Stomach smooth muscle (tissue), 2 donors: Measurements from ENCODE around the gene INPP5A.

ENCODE experiments used
- H3K27ac ChIP-seq: one replicate; pipeline ENCODE4 v1.7.0; 2013; ENCODE audit warnings: mild to moderate bottlenecking, low read length, inconsistent platforms
- H3K27me3 ChIP-seq, 2 donors: one replicate each; pipeline ENCODE4 v1.7.0; 2013; ENCODE audit warnings: low read length in 2 of 2; ENCODE audit not compliant: insufficient read depth in 2 of 2, control insufficient read depth in 1 of 2
- H3K36me3 ChIP-seq, 2 donors: one replicate each; pipeline ENCODE4 v1.7.0; 2013; ENCODE audit warnings: low read length in 2 of 2; ENCODE audit not compliant: control insufficient read depth in 2 of 2, insufficient read depth in 2 of 2
- H3K4me1 ChIP-seq: one replicate; pipeline ENCODE4 v1.7.0; 2013; ENCODE audit warnings: low read length; ENCODE audit not compliant: control insufficient read depth, insufficient read depth
- H3K4me3 ChIP-seq, 2 donors: one replicate each; pipeline ENCODE4 v1.7.0; 2013; ENCODE audit warnings: low read length in 2 of 2
- H3K9ac ChIP-seq, 2 donors: one replicate each; pipeline ENCODE4 v1.7.0; 2013; ENCODE audit warnings: low read length in 2 of 2, mild to moderate bottlenecking in 1 of 2
- H3K9me3 ChIP-seq, 2 donors: one replicate each; pipeline ENCODE4 v1.7.0; 2013; ENCODE audit warnings: low read length in 2 of 2; ENCODE audit not compliant: control insufficient read depth in 2 of 2
- donor health status: healthy.
- donor health status: Pancreatic carcinoma.

Gene INPP5A

DNA sequence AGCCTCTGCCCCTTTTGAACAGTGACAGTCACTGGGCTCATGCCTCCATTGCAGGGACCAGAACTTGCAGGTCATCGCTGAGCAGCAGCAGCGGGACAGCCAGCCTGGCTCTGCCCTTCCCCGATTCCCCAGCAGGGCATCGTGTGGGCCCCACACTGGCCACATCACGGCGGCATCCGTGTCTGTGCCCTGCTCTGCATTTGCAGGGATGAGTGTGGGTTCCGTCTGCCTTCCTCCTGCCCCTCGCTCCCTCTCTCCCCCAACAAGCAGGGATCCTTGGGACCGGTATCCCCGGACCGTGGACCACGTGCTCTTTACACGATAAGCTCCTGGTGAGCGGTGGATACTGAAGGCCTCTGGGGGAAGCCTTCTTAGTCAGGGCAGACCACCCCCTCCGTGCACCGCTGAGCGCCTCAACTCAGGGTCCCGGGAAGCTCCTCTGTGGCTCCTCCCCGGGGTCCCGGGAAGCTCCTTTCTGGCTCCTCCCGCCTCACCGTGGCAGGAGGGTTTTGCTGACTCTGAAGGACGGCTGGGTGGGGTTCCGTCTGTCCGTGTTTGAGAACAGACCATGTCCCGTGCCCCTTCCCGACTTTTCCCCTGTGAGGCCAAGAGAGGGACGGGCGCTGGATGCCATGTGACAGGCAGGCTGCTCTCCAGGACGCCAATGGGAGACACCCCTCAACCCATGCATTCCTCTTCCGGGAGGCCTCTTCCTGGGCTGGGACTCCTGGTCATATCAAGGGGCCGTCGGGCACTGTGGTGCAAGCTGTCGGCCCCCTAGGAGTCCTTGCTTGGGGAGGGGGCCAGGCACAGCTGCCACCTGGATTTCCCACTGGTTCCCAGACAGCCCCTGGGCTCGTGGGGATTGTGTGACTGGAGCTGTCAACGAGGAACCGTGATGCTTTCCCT, 271.9 kb downstream of the INPP5A start:
- Histone ChIP-seq H3K4me1 (no peaks in the 10 kb centered on the region), H3K27ac (no peak overlapping the region), H3K4me3 (no peak overlapping the region), H3K9ac (no peak overlapping the region), H3K9me3 (no peaks in the 10 kb centered on the region), H3K36me3 (no peaks in the 10 kb centered on the region), H3K27me3 (peaks cover 6 to 7% of the 10 kb centered on the region in 2 donors)

DNA sequence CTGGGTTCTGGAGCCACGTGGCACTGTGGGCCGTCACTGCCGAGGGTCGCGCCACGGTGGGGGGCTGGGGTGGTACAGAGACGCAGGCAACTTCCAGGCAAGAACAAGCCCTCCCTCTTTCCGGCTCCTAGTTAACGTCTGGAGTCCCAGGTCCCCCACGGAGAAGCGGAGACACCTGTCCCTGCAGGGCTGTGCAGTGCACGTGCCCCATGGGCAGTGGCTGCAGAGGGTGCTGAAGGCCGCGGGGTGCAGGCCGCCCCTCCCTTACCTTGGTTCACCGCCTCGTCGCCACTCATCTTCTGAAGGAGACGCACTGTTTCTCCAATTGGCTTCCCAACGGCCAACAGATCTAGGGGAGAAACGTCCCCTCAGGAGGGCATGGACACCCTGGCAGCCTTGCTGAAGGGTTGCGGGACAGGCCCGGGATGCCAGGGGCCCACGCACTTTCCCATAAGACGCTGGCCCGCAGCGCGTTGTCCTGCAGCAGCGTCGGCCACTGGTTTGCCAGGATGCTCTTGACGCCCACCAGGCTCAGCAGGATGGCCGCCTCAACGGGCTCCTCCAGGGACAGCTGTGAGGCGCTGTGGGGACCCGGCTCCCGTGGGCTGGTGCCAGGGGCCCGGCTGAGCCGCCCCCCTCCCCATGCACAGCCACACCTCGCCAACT, 272.7 kb downstream of the INPP5A start:
- Histone ChIP-seq H3K27ac (no peak overlapping the region), H3K36me3 (no peaks in the 10 kb centered on the region), H3K4me1 (no peaks in the 10 kb centered on the region), H3K9ac (no peak overlapping the region), H3K4me3 (no peak overlapping the region), H3K9me3 (no peaks in the 10 kb centered on the region), H3K27me3 (peaks cover 6 to 7% of the 10 kb centered on the region in 2 donors)

DNA sequence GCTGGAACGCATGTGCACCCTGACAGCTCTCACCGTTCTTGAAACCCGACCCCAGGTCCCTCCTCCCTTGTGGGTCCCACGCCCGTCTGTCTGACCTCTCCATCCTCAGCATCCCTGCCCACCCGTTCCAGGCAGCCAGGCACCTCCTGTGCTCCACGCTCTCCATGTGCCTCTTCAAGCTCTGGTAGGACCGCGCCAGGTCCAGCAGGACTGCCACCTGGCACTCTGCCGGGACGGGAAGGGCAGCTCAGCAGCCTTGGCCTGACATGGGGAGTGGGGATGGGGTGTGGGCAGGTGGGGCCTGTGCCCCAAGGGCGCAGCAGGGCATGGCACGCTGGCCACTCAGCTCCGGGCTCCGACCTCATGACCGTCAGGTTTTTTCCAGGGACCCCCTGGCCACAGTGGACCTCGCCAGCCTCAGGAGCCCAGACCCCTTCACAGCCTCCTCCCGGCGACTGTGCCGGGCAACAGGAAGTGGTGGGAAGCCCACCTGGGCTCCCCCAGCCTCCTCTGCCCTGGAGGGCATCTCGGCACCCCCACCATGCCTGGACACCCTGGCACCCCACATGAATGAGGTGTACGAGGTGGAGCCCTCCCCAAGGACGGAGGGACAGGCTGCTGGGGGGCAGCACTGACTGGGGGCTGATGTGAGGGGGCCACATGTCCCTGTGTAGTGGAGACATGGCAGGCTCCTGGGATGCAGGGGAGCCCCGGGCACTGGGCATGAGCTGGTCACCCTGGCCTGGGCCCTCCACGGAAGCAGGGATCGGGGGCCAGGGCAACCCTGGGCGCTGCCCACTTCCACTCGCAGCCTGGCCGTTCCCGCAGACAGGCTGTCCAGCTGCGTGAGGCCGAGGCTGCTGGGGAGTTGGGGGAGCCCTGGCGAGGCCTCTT, 273.5 kb downstream of the INPP5A start:
- no peak overlapping the region for H3K9ac ChIP-seq
- H3K4me1 ChIP-seq = no peaks in the 10 kb centered on the region
- no peaks in the 10 kb centered on the region for H3K36me3 ChIP-seq
- no peaks in the 10 kb centered on the region for H3K9me3 ChIP-seq
- no peak overlapping the region for H3K4me3 ChIP-seq
- peaks cover 6 to 7% of the 10 kb centered on the region in 2 donors for H3K27me3 ChIP-seq
- no peak overlapping the region for H3K27ac ChIP-seq

DNA sequence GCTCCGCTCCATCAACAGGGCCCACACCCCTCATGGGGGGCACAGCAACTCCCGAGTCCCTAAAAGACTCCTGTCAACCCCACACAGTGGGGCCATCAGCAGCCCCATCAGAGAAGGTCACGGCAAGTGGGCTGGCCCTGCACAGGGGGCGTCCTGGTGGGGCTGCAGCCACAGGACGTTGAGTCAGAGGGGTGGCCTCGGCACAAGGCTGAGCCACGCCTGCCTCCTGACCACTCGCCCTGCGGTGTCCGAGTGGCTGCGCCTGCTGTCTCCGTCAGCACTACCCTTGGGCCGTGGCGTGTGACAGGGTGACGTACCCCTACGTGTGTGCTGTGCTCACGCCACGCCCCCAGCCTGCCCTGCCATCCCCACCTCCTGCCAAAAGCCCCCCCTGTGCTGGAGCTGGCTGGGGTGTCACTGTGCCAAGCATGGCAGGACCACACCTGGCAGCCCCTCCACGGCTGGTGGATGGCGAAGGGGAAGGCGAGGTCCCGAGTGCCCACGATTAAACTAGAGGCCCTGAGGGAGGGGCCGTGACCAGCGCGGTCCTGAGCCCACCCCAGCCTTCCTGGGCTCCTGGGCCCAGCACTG, 274.4 kb downstream of the INPP5A start:
- Histone ChIP-seq H3K9ac (no peak overlapping the region), H3K27me3 (peaks cover 8 to 12% of the 10 kb centered on the region in 2 donors), H3K9me3 (no peaks in the 10 kb centered on the region), H3K27ac (no peak overlapping the region), H3K4me3 (no peak overlapping the region), H3K4me1 (no peaks in the 10 kb centered on the region), H3K36me3 (no peaks in the 10 kb centered on the region)

DNA sequence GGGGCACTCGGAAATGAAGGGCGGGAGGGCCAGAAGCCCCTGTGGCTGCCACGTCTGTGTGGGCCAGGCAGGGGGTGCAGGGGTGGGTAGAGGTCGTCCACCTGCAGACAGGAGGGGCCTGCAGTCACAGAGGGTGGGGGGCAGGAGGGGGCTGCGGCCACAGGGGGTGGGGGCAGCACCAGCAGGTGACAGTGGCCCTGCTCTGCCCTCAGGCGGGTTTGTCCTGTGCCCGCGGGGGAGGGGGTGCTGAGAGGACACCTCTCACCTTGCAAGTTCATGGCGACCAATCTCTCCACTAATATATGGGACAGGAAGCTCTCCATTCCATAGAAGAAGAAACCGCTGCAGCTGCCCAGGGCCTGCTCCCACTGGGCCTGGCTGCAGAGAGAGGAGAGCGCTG, 274.9 kb downstream of the INPP5A start:
- no peaks in the 10 kb centered on the region for H3K9me3 ChIP-seq
- H3K27me3 ChIP-seq = peaks cover 8 to 13% of the 10 kb centered on the region in 2 donors
- H3K4me3 ChIP-seq = no peak overlapping the region
- H3K4me1 ChIP-seq = no peaks in the 10 kb centered on the region
- no peak overlapping the region for H3K27ac ChIP-seq
- H3K9ac ChIP-seq = no peak overlapping the region
- H3K36me3 ChIP-seq = no peaks in the 10 kb centered on the region

DNA sequence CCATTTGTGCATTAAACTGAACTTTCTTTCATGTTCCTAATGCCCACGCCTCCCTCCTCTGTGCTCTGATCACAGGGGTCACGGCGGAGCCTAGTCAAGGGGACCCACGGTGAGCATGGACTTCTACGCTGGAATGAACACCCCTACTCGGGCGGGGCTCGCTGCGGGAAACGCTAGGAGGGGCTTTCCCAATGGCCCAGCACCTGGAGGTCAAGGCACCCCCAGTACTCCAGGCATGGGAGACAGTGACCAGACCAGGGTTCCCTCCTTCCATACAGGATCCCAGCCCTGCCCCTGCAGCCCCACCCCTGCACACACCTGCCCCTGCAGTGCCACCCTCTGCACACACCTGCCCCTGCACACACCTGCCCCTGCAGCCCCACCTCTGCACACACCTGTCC, 275.4 kb downstream of the INPP5A start:
- H3K9ac ChIP-seq = no peak overlapping the region
- H3K9me3 ChIP-seq = no peaks in the 10 kb centered on the region
- no peak overlapping the region for H3K4me3 ChIP-seq
- H3K36me3 ChIP-seq = no peaks in the 10 kb centered on the region
- H3K4me1 ChIP-seq = no peaks in the 10 kb centered on the region
- no peak overlapping the region for H3K27ac ChIP-seq
- peaks cover 12 to 13% of the 10 kb centered on the region in 2 donors for H3K27me3 ChIP-seq

DNA sequence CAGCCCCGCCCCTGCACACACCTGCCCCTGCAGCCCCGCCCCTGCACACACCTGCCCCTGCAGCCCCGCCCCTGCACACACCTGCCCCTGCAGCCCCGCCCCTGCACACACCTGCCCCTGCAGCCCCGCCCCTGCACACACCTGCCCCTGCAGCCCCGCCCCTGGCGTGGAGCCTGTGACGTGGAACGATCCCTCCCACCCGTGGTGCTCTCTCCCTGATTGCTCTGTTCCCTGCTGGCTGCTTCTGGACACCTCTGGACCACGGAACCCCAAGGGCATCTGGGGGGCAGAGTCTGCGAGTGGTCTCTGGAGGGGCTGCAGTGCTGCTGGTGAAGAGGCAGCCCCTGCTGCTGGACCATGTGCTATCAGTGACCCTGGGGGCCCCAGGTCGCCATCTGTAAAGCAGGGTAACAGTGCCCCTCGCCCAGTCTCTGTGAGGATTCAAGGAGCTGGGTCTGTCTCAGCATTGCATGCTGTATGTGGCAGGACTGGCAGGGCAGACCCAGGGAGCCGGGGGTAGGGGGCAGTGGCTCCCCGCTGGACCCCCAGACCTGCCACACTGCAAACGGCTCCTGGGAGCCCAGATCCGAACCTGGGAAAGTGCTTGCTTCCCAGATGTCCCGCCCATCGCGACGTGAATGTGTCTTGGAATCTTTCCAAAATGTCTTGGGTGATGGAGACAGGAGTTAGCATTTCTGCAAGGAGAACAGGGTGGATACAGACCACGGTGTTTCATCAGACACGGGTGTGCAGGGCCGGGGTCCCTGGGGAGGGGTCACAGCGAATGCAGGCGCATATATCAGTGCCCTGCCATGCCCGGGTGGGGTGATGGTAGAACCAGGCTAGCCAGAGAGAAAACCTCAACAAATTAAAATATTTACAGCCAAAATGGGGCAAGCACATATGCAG, 276.2 kb downstream of the INPP5A start:
- H3K9me3 ChIP-seq = no peaks in the 10 kb centered on the region
- no peak overlapping the region for H3K27ac ChIP-seq
- no peak overlapping the region for H3K4me3 ChIP-seq
- H3K36me3 ChIP-seq = no peaks in the 10 kb centered on the region
- H3K27me3 ChIP-seq = peaks cover 13 to 14% of the 10 kb centered on the region in 2 donors
- H3K9ac ChIP-seq = no peak overlapping the region
- no peaks in the 10 kb centered on the region for H3K4me1 ChIP-seq

DNA sequence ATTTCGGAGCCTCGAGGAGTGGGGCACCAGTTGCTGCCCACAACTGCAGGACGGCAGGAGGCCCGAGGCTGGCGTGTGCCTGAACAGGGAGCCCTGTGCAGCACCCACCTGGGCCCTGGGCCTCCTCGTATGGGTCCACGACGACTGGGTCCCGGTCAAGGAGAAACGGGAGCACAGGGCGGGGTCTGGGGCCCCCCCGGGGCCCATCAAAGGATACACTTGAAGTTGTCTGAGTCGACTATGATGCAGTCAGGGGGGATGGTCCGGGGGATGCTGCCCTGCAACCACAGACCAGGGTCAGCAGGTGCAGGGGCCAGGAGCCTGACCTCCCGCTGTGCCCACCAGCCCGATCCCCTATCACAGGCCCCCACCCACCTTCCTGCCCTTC, 276.9 kb downstream of the INPP5A start:
- Histone ChIP-seq H3K36me3 (no peaks in the 10 kb centered on the region), H3K4me1 (no peaks in the 10 kb centered on the region), H3K9ac (no peak overlapping the region), H3K9me3 (peaks cover 0 to 1% of the 10 kb centered on the region in 2 donors), H3K27me3 (peaks cover 14 to 15% of the 10 kb centered on the region in 2 donors), H3K4me3 (no peak overlapping the region), H3K27ac (no peak overlapping the region)

DNA sequence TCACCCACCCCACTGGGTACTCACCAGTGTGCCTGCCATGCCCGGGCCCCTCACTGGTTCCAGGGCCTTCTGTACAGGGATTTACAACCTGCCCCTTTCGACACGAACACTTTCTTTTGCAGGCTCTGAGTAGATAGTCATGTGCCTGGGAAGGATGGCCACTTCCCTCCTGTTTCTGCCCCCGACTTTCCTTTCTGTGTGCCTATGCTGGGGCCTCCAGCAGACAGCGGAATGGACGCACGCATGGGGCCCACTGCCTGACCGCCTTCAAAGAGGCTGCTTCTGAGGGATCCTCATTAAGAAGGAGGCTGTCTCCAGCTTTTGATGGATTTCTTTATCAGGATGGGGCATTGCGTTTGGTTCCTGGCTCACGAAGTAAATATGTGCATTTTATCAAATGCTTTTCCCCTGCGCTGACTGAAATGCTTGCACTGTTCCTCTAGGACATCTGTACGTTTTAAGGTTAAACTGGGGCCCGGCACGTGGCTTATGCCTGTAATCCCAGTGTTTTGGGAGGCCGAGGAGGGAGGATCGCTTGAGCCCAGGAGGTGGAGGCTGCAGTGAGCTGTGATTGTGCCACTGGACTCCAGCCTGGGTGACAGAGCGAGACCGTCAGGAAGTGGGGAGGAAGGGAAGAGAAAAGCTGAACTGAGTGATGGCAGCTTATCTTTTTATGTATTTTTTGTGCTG, 277.7 kb downstream of the INPP5A start:
- Histone ChIP-seq H3K27me3 (peaks cover 14 to 15% of the 10 kb centered on the region in 2 donors), H3K9ac (no peak overlapping the region), H3K9me3 (peaks cover 0 to 2% of the 10 kb centered on the region in 2 donors), H3K27ac (no peak overlapping the region), H3K4me3 (no peak overlapping the region), H3K36me3 (no peaks in the 10 kb centered on the region), H3K4me1 (no peaks in the 10 kb centered on the region)
